ENCODE data around the gene COX7A2. TPM values are rescaled to one million over a fixed set of nuclear protein-coding genes. Genes with fewer than 3 reads are reported as not detected.
A peak's percentile ranks its signal among the peaks of the same experiment; 100 is the strongest.

Gene COX7A2
- total RNA-seq, 2 experiments from 2014 or later = 577 to 592 TPM

DNA sequence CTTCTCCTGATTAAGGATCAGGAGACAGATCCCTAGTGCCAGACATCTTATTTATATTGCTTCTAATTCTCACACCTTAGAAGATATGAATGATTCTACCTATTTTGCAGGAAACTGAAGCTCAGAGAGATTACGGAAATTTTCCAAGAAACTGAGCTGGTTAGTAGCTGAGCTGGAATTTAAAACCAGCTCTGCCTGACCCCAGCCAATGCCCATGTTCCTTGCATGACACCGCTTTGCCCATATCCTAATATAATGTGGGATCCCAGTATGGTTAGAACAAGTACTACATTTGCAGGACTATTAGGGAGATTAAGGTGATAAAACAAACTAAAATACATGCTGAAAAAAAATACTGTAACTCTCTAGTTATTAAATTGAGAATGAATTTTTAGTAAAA, 39.1 kb upstream of the COX7A2 start:
- CTCF ChIA-PET = interaction anchor here (0.6 to 5.1 kb wide), 2 partner anchors 14 to 1474 kb away, joined by 3 to 47 read pairs; no protein-coding TSS in a partner anchor
- H3K4me1 Mint-ChIP-seq (ENCODE audit: low read depth) = peaks cover 51% of the 10 kb centered on the region
- no peaks in the 10 kb centered on the region for H3K9me3 Mint-ChIP-seq
- intact Hi-C loops (cut with micrococcal nuclease) = loop anchor here (5.0 kb wide), 2 partner anchors 465 to 1820 kb away; partner anchors contain the start of genes MTO1 and MYO6
- H3K27ac Mint-ChIP-seq = peak overlapping the region; percentile 68
- DNase-seq = no peak
- H3K36me3 Mint-ChIP-seq (ENCODE audit: low read depth) = peaks cover 4% of the 10 kb centered on the region
- peak overlapping the region; percentile 59 for H3K4me3 Mint-ChIP-seq
- no peaks in the 10 kb centered on the region for H3K27me3 Mint-ChIP-seq (ENCODE audit: low read depth)

DNA sequence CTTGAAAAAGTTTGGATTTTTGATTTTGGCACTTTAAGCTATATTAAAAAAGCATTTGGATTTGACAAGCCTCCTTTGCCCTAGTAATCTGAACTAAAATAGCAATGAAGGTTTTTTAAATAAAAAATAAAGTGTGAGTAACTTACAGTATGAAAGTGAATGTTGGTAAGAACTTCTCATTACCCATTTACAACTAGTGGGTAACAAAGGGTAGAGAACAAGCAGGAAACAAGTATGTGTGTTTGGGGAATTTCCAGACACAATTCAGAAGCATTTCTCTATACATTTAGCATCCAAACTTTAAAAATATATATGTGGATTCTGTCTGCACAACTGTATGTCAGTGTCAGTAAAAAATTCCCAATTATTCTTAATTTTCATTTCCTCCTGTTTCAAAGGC, 38.1 kb upstream of the COX7A2 start:
- Mint-ChIP-seq H3K36me3 (ENCODE audit: low read depth) (peaks cover 8% of the 10 kb centered on the region), H3K4me1 (ENCODE audit: low read depth) (peaks cover 44% of the 10 kb centered on the region), H3K4me3 (peak overlapping the region; percentile 65), H3K27me3 (ENCODE audit: low read depth) (no peaks in the 10 kb centered on the region), H3K9me3 (no peaks in the 10 kb centered on the region), H3K27ac (peak overlapping the region; percentile 82)
- intact Hi-C loops (cut with micrococcal nuclease) = loop anchor here (5.0 kb wide), 2 partner anchors 466 to 1819 kb away; partner anchors contain the start of genes MTO1 and MYO6
- no peak for DNase-seq
- CTCF ChIA-PET = interaction anchor here (5.1 kb wide), 1 partner anchor 13 kb away, joined by 47 read pairs; no protein-coding TSS in a partner anchor

DNA sequence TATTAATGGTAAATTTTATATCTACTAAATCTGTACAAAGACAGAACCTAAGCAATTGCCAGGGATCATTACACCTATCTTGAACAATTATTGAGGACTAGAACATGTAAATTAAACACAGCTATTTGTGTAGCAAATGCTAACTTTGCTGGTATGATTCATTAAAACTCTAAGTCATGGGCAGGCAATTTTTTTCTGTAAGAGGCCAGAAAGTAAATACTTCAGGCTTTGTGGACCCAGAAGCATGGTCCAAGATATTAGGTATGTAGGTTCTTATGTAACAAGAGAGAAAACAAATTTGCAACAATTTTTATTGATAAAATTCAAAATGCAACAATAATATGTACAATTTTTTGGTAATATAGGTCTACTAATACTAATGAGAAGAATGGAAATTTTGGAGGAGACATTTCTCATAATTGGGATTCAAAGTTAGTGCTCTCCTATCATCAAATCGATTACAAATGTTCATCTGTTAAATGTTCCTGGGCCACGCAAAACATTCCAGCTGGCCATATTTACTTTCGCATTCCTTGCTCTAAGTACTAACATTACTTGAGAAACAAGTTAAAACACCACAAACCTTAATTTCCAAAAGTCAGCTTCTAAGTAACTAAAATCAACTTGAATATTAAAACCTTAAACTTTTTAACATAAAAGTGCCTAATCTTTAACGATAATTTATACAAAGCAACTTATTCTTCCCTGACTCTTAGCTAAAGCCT, 36.7 kb upstream of the COX7A2 start:
- H3K27ac Mint-ChIP-seq = no peak overlapping the region
- peak overlapping the region; percentile 3 for H3K4me3 Mint-ChIP-seq
- H3K27me3 Mint-ChIP-seq (ENCODE audit: low read depth) = no peaks in the 10 kb centered on the region
- intact Hi-C loops (cut with micrococcal nuclease) = loop anchor here (5.0 kb wide), 2 partner anchors 467 to 1818 kb away; partner anchors contain the start of genes MTO1 and MYO6
- CTCF ChIA-PET = interaction anchor here (0.8 to 2.3 kb wide), 4 partner anchors 9 to 71 kb away, joined by 3 to 17 read pairs (median 3); no protein-coding TSS in a partner anchor
- H3K4me1 Mint-ChIP-seq (ENCODE audit: low read depth) = peaks cover 53% of the 10 kb centered on the region
- peaks cover 9% of the 10 kb centered on the region for H3K36me3 Mint-ChIP-seq (ENCODE audit: low read depth)
- no peaks in the 10 kb centered on the region for H3K9me3 Mint-ChIP-seq
- DNase-seq = no peak

DNA sequence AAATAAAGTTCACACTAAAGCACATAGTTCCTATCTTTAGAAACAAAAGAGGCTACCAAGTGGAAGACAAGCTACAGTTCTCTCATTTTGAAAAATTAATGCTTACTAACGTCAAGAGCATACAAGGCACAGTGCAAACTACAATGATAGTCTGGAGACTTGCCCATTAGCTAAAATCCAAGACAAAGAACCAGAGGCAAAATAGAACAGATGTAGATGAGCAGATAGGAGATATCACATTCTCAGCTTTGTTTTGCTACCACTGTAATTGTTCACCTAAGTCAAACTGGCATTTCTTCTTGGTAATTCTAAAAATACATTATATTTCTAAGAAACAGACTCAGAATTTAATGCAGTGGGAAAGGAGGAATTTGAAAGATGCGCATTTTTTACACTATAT, 35.8 kb upstream of the COX7A2 start:
- H3K4me1 Mint-ChIP-seq (ENCODE audit: low read depth) = peaks cover 61% of the 10 kb centered on the region
- intact Hi-C loops (cut with micrococcal nuclease) = no loop called here
- no peak overlapping the region for H3K27ac Mint-ChIP-seq
- no peak overlapping the region for H3K4me3 Mint-ChIP-seq
- peaks cover 14% of the 10 kb centered on the region for H3K36me3 Mint-ChIP-seq (ENCODE audit: low read depth)
- DNase-seq = no peak
- no peaks in the 10 kb centered on the region for H3K27me3 Mint-ChIP-seq (ENCODE audit: low read depth)
- CTCF ChIA-PET = interaction anchor here (1.0 to 2.3 kb wide), 2 partner anchors 12 to 68 kb away, joined by 3 to 17 read pairs; no protein-coding TSS in a partner anchor
- no peaks in the 10 kb centered on the region for H3K9me3 Mint-ChIP-seq

DNA sequence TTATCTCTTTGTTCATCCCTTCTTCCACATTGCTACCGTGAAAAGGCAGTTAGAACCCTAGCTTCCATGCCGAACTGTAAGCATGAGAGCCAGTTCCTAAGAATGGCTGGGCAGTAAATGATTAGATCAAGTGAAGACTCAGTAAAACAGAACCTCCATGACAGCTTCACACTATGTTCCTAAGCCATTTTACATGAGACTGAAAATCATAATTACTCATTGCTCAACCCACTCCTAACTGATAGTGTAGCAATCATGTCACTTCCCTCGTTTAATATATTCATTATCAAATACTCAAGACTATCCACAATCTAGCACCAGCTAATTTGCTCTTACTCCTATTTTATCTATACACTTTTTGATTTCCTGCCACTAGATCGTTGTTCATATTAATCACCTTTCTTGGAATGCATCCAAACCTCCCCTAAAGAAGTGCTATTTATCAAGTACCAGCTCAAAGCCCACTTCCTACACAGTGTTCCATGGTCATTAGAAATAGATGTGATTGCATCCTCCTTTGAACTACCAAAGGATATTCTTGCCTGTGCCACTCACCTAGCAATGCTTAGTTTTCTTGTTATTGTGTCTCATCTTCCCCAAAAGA, 35.0 kb upstream of the COX7A2 start:
- H3K36me3 Mint-ChIP-seq (ENCODE audit: low read depth) = peaks cover 20% of the 10 kb centered on the region
- no peaks in the 10 kb centered on the region for H3K27me3 Mint-ChIP-seq (ENCODE audit: low read depth)
- CTCF ChIA-PET = interaction anchor here (0.6 to 2.3 kb wide), 3 partner anchors 11 to 67 kb away, joined by 3 to 17 read pairs (median 3); no protein-coding TSS in a partner anchor
- intact Hi-C loops (cut with micrococcal nuclease) = no loop called here
- no peak for DNase-seq
- H3K4me1 Mint-ChIP-seq (ENCODE audit: low read depth) = peaks cover 68% of the 10 kb centered on the region
- H3K27ac Mint-ChIP-seq = peak overlapping the region; percentile 86
- H3K9me3 Mint-ChIP-seq = no peaks in the 10 kb centered on the region
- peak overlapping the region; percentile 8 for H3K4me3 Mint-ChIP-seq

DNA sequence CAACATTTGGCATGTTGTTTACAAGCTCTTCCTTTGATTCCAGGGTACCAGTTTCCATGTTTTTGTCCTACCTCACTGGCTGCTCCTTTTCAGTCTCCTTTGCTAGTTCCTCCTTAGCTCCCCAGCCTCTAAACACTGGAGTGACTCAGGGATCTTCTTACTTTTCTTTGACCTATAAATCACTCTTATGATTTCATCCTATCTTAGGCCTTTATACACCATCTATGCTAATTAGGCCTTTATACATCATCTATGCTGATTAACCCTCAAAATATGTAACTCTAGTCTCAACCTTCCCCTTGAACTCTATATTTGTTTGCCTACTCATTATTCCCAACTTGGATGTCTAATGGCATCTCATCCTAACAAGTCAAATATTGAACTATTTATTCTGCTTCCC, 31.5 kb upstream of the COX7A2 start:
- Mint-ChIP-seq H3K27me3 (ENCODE audit: low read depth) (no peaks in the 10 kb centered on the region), H3K4me3 (no peak overlapping the region), H3K27ac (peak overlapping the region; percentile 80), H3K9me3 (no peaks in the 10 kb centered on the region), H3K4me1 (ENCODE audit: low read depth) (peaks cover 79% of the 10 kb centered on the region), H3K36me3 (ENCODE audit: low read depth) (peaks cover 42% of the 10 kb centered on the region)
- intact Hi-C loops (cut with micrococcal nuclease) = loop anchor here (1.0 kb wide), 1 partner anchor 9 kb away; the partner anchor contains the start of gene TMEM30A
- DNase-seq = no peak
- CTCF ChIA-PET = interaction anchor here (0.6 to 3.1 kb wide), 4 partner anchors 8 to 22 kb away, joined by 3 to 17 read pairs (median 5); partner anchors contain the start of gene TMEM30A

DNA sequence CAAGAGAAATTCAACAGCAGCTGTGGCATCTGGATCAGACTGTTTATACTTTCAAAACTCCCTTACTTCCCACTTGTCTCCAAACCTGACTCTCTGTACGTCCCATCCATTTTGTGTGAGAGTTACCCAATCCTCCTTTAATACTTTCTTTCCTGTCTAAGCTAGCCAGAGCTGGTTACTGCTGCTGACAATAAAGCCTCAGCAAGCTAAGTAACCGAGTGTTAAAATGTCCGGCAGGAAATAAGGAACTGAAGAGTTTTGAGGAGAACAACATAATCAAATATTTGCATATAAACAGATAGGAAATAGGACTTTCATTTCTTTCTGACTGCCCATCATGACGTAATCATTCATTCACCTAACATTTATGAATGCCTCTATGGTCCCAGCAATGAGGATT, 29.4 kb upstream of the COX7A2 start:
- CTCF ChIA-PET = interaction anchor here (0.6 to 1.2 kb wide), 3 partner anchors 11 to 254 kb away, joined by 4 read pairs; no protein-coding TSS in a partner anchor
- Mint-ChIP-seq H3K4me3 (no peak overlapping the region), H3K9me3 (no peaks in the 10 kb centered on the region), H3K27me3 (ENCODE audit: low read depth) (no peaks in the 10 kb centered on the region), H3K27ac (peak overlapping the region; percentile 82), H3K4me1 (ENCODE audit: low read depth) (peaks cover 78% of the 10 kb centered on the region), H3K36me3 (ENCODE audit: low read depth) (peaks cover 41% of the 10 kb centered on the region)
- no peak for DNase-seq
- intact Hi-C loops (cut with micrococcal nuclease) = no loop called here

DNA sequence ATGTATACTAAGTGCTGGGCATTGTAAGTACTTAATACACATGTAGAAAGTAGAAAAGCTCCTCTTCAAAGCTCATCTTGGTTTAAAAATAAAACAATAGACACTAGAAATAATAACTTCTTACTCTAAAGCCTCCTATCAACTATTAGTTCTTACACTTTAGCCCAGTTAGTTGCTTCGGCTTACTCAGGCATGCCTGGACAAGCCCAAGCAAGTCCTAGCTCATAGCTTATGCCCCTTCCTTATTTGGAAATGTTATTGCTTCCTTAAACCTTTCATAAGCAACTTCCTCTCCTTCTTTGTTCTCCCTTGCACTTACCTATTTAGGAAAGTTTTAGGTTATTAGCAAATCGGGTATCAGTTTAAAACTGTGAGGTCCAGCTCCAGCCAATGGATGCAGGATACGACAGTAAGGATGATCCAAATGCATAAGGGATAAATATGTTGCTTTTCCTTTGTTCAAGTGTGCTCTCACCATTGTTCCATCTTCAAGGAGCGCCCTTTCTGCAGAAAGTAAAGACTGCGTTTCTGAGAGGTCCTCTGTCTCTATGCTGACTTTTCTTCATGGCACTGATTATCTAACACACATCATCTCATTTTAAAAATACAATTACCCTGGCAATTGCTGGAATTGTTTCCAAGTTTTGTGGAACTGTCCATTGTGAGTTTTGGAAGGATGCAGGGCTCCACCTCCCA, 28.7 kb upstream of the COX7A2 start:
- Mint-ChIP-seq H3K27me3 (ENCODE audit: low read depth) (no peaks in the 10 kb centered on the region), H3K4me3 (no peak overlapping the region), H3K9me3 (no peaks in the 10 kb centered on the region), H3K4me1 (ENCODE audit: low read depth) (peaks cover 81% of the 10 kb centered on the region), H3K27ac (peak overlapping the region; percentile 82), H3K36me3 (ENCODE audit: low read depth) (peaks cover 41% of the 10 kb centered on the region)
- peak; percentile 16 for DNase-seq
- intact Hi-C loops (cut with micrococcal nuclease) = no loop called here
- CTCF ChIA-PET = no interaction called here

DNA sequence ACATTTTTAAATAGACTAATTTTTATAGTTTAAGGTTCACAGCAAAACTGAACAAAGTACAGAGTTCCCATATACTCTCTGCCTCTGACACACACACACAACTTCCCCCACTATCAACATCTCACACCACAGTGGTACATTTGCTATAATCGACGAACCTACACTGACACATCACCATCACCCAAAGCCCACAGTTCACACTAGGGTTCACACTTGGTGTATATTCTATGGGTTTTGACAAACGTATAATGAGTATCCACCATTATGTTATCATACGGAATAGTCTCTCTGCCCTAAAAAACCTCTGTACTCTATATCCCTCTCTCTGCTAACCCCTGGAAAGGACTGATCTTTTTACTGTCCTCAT, 25.4 kb upstream of the COX7A2 start:
- Mint-ChIP-seq H3K4me3 (no peak overlapping the region), H3K27ac (peak overlapping the region; percentile 62), H3K4me1 (ENCODE audit: low read depth) (peaks cover 54% of the 10 kb centered on the region), H3K36me3 (ENCODE audit: low read depth) (peaks cover 28% of the 10 kb centered on the region), H3K9me3 (no peaks in the 10 kb centered on the region), H3K27me3 (ENCODE audit: low read depth) (no peaks in the 10 kb centered on the region)
- DNase-seq = no peak
- intact Hi-C loops (cut with micrococcal nuclease) = loop anchor here (1.0 kb wide), 2 partner anchors 15 to 26 kb away; partner anchors contain the start of genes COX7A2 and TMEM30A
- CTCF ChIA-PET = interaction anchor here (0.8 to 5.5 kb wide), 3 partner anchors 15 to 258 kb away, joined by 3 to 47 read pairs (median 6); partner anchors contain the start of gene TMEM30A

DNA sequence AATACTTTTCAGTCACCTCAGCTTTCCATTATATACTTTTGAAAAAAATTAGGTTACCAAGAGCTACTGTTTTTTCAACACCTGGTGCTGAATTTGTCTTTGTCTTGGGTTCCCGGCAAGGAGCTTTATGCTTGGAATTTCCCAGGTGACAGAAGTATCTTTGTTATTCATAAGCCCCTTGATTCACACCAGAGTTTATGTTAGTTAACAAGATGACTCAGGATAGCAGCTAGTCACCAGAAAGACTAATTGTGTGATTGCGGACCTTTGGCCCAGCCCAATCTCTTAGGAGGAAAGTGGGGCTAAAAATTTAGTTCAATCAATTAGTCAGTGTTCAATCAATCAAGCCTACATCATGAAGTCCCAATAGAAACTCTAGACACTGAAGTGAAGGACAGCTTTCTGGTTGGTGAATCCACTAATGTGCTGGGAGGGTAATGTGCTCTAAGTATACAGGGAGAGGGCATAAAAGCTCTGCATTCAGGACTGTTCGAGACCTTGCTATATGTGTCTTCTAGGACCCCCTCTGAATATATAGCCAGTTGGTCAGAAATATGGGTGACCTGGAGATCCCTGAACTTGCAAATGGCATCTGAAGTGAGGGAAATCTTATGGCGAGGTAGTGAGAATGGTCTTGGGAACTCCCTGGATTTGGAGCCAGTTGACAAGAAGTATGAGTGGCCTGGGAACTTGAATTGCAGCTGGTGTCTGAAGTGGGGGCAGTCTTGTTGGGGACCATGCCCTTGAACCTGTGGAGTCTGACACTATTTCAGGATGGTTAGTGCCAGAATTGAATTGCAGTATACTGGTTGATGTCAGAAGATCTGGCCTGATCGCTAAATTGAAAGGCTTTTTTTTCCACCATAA, 24.8 kb upstream of the COX7A2 start:
- Mint-ChIP-seq H3K4me3 (no peak overlapping the region), H3K36me3 (ENCODE audit: low read depth) (peaks cover 27% of the 10 kb centered on the region), H3K27me3 (ENCODE audit: low read depth) (no peaks in the 10 kb centered on the region), H3K27ac (peak overlapping the region; percentile 62), H3K4me1 (ENCODE audit: low read depth) (peaks cover 51% of the 10 kb centered on the region), H3K9me3 (no peaks in the 10 kb centered on the region)
- peak; percentile 44 for DNase-seq
- CTCF ChIA-PET = interaction anchor here (0.7 to 5.5 kb wide), 11 partner anchors 8 to 258 kb away, joined by 3 to 47 read pairs (median 4); partner anchors contain the start of gene TMEM30A
- intact Hi-C loops (cut with micrococcal nuclease) = loop anchor here (1.0 kb wide), 2 partner anchors 16 to 25 kb away; partner anchors contain the start of genes COX7A2 and TMEM30A

DNA sequence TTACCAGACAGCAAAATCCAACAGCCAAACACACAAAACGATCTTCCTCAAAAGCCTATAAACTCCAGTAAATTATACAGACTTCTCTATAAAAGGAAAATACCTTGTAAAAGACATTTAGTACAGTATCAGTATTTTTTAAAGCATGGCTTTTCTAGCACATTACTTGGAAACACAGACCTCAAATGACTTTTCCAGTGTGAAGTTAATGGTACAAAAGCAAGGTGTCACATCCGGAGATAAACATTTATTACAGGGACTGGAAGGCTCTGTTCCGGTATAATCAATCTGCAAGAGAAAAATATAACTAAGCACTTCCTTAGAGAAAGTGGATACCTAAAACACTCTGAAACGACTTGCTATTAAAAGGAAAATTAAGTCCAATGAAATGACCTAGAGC, 23.9 kb upstream of the COX7A2 start:
- Mint-ChIP-seq H3K27me3 (ENCODE audit: low read depth) (no peaks in the 10 kb centered on the region), H3K9me3 (no peaks in the 10 kb centered on the region), H3K4me3 (no peak overlapping the region), H3K27ac (peak overlapping the region; percentile 76), H3K4me1 (ENCODE audit: low read depth) (peaks cover 43% of the 10 kb centered on the region), H3K36me3 (ENCODE audit: low read depth) (peaks cover 26% of the 10 kb centered on the region)
- intact Hi-C loops (cut with micrococcal nuclease) = no loop called here
- no peak for DNase-seq
- CTCF ChIA-PET = interaction anchor here (0.6 to 5.5 kb wide), 19 partner anchors 8 to 296 kb away, joined by 3 to 47 read pairs (median 4); partner anchors contain the start of gene TMEM30A
